HG03442 (cell line): ENCODE measurements around the gene TPRN.

Experiments
- ATAC-seq: cut with Tn5 transposase; IDR thresholded peaks from one replicate; pipeline ENCODE4 v1.9.1; 2021; ENCODE audit warnings: mild to moderate bottlenecking, moderate library complexity; ENCODE audit not compliant: unreplicated experiment

Gene TPRN

GRCh38 chr9:137225699-137226331 lies 25.3 kb upstream of the TPRN start:
- ATAC-seq: no peak

DNA sequence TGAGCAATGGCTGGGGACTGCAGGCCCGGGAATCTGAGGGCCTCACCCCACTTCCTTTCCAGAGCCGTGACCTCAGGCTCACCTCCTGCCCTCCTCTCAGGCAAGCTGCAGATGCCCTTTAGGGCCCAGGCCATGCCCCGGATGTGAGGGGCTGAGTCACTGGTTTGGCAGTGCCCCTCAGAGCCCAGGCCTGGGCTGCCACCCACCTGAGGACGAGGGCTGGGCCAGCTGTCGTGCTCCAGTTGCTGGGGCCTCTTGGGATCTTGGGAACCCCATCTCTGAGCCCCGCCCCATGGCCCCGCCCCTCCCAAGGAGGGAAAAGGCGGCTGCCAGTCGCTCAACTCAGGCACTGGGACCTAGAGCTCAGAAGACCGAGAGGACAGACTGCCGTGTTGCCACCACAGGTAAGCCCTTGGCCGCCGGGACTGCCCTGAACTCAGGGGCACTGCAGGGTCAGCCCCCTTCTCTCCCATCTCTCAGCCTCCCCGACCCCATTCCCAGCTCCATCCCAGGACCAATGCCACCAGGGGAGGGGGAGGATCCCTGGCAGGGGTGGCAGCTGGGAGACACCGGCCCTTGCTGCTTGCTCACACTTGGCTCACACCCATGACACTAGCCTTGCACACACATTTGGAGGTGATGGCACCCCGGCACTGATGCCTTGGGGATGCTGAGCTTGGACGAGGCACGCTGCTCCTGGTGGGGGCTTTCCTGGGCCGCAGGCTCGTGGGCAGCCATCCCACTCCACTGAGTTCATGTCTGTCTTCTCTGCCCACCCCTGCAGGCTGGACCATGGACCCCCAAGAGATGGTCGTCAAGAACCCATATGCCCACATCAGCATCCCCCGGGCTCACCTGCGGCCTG lies 24.5 kb upstream of the TPRN start, which contains the start of gene CYSRT1:
Gene CYSRT1 (plus strand): TSS at position 345 of the 865 bp plus-strand sequence. CDS start 448 bp downstream, at position 793.
- no peak for ATAC-seq

DNA sequence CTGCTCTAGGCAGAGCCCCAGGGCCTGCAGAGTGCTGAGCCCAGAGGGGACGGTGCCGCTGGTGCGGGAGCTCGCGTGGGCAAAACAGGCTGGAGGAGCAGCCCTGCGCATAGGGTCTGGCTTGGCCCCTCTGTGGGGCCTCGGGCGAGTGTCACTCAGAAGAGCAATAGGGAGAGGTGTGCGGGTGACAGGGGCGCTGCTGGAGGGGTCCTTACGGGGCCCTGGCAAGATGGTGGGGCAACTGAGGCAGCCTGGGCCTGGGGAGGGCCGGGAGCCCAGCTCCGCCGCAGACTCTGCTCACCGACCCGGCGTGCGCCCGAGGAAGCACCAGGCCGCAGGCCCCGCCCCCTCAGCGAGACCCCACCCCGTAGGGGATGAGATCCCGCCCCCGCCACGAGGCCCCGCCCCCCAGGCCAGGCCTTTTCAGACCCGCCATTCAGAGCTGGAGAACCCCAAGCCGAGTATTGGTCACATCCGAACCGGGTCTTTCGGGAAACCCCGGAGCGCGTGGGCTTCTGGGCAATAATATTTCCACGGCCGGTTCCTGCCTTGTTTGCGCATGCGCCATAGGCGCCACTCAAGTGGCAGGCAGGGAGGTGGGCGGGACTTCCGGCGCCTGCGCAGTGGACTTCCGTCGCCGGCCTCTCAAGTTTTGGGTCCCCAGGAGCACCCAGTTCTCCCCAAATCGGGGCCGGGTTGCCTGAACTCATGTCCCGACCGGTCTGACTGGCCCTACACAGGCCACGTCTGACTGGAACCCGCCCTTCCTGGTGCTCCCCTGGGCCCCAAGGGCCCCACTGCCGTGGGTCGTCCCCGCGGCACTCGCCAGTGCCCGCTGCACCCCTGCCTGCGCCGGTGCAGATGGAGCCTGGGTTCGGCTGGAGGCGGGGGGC lies 22.8 kb upstream of the TPRN start:
- ATAC-seq: peak; percentile 55

GRCh38 chr9:137222190-137223077 lies 21.9 kb upstream of the TPRN start, which contains the start of gene RNF208:
Gene RNF208 (minus strand): TSS chr9:137222240. CDS start chr9:137221212, 1,028 bp downstream.
- peak; percentile 2 for ATAC-seq

- no peak for ATAC-seq
Measured at GRCh38 chr9:137221506-137222111, 21.1 kb upstream of the TPRN start.

DNA sequence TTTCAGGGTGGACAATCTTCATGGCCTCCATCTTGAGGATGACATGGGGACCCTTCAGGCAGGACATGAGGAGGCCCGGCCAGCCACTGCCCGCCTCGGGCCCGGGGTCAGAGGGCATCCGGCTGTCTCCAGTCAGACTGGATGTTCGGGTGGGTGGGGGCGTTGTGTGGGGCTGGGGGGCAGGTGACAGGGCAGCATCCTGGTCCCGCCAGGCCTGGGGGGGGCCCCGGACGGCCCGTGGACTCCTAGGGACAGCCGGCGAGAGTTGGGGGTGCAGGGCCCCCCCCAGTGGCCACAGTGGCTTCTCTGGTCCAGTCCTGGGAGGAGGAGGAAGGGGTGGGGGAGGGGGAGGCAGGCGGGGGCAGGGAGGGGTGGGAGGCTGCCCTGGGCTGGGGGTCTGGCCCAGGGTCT lies 20.6 kb upstream of the TPRN start:
- no peak for ATAC-seq

- no peak for ATAC-seq
Measured at GRCh38 chr9:137220317-137221094, 20.0 kb upstream of the TPRN start.

GRCh38 chr9:137219757-137220316 lies 19.3 kb upstream of the TPRN start:
- ATAC-seq: no peak

DNA sequence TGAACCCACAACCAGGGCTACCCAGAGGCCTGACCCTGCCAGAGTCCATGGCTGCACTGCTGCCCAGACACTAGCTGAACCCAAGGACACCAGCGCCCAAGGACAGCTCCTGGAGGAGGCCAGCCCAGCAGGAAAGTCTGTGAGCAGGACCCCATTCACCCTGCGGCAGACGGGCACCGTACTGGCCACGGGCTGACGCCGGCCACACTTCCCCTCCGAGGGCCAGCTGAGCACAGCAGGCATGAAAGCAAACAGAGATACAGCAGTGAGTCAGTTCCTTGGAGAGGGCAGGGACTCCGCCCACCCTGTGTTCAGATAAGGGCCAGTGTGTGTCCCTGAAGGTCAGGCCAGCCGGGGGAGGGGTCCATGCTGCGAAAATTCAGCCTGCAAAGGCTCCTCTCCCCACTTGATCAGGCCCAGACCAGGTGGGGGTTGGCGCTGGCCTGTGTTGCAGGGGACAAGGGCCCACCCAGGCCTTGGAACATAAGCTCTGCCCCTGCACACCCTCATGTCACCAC lies 18.3 kb upstream of the TPRN start:
- no peak for ATAC-seq

DNA sequence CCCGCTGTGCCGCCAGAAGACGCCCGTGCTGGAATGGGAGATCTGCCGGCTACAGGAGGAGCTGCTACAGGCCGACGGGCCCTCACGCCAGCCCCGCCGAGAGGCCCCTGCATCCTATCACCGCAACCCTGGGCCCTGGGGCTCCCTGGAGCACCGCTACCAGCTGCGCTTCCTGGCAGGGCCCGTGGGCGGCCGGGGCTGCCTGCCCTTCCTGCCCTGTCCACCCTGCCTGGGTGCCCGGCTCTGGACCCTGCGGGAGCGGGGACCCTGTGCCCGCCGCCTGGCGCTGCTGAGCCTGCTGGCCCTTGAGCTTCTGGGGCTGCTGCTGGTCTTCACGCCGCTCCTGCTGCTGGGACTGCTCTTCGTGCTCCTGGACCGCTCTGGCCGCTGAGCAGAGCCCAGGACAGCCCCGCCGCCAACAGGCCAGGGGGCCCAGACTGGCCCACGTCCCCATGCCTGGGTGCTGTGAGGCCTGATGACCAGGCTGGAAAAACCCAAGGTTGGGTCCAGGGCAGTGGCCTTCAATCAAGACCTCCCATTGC lies 17.7 kb upstream of the TPRN start:
- no peak for ATAC-seq

DNA sequence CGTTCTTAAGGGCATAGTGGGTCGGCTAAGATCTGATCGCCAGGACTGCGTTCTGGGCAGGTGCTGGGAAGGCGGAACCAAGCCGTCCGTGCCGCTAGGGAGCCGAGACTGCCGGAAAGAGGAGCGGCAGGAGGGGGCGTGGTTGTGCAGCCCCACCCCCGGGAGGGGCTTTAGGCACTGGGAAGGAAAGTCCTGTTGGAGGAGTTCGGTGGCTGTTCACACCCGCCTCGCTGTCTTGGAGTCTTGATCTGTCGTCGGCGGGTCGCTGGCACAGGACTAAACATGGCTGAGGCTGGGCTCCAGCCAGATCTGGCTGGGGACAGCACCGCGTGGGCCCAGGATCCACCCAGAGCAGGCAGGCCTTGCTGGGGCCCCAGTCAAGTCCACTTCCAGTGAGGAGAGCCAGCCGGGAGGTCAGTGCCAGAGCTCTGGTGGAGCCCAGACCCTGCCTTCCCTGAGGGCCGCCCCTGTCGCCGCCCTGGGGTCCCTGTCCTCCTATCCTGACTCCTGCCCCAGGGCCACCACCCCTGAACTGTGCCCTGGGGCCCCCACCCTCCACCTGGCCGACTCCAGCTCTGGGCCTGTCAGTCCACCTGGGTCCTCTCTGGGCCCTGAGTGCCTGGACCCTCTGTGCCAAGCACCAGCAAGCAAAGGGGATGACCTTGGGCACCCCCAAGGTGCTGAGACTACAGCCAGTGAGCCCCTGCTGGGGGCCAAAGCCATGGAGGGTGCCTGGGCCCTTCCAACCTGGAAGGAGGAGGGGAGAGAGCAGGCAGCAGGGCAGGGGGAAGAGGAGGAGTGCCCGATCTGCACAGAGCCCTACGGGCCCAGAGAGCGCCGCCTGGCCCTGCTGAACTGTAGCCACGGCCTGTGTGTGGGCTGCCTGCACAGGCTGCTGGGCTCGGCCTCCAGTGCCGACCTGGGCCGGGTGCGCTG lies 17.0 kb upstream of the TPRN start:
- no peak for ATAC-seq

DNA sequence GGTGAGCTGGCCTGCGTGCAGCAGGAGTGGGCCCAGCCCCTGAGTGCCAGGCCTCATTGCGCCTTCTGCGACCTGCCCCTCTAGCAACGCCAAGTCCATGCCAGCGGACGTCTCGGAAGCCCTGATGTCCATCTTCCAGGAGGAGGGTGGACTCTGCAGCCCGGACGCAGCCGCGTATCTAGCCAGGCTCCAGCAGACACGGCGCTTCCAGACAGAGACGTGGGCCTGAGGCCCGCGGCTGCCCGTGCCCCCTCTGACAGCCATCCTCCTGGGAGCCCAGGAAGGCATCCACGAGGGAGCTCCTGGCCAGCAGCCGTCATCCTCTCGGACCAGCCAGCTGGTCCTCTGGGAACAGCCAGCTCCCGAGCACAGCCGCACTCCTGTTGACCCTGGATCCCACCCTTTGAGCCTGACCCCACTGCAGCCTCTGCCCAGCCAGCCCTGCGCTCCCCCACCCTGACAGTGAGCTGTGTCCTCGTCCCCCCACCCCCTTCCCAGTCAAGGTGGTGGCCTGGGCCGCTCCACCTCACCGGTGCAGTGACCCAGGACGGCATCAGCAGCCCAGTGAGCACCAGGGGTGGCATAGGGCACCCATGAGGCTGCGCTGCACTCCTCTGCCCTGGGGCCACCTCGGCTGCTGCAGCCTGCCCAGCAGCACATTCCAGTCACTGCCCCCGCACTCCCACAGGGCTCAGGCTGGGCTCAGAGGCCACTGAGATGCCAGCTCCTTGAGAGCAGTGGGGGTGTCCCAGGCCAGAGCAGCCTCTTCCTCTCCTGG lies 15.8 kb upstream of the TPRN start:
- no peak for ATAC-seq

DNA sequence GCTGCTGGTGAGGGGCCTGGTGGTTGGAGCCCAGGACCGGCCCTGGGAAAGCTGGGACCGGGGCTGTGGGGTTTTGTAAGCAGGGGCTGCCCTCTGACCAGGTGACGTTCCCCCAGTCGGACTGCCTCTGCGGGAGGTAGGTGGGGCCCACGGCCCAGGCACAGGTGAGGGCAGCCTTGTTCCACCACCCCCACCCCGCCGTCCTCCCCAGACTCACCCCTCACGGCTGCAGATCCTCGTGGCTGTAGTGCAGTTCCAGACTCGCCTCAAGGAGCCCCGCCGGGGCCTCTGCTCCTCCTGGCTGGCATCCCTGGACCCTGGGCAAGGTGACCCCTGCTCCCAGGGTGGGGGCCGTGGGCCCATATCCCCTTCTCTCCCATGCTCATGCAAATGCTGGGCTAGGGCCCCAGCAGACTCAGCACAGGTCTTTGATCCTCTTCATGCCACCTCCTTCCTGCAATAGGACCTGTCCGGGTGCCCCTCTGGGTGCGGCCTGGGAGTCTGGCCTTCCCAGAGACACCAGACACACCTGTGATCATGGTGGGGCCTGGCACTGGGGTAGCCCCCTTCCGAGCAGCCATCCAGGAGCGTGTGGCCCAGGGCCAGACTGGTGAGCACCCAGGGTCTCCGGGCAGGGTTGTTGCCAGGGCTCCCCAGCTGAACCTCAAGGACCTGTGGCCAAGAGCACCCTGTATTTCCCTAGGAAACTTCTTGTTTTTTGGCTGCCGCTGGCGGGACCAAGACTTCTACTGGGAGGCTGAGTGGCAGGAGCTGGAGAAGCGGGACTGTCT lies 14.8 kb upstream of the TPRN start:
- no peak for ATAC-seq

GRCh38 chr9:137214620-137215019 lies 14.1 kb upstream of the TPRN start:
- ATAC-seq: no peak
